CD4-positive, alpha-beta T cell treated with Interleukin-6 for 4 hours (primary cell): ENCODE results near the gene PLAA.
"Not testable (repeated sequence)": the region's sequence is repeated elsewhere in the genome, so short reads cannot be mapped to it uniquely, and the experiment has no call there.

Source experiments
- DNase-seq: peaks from one replicate; pipeline ENCODE4 v3.0.0-alpha.2; 2020; ENCODE audit warnings: mixed read lengths

PLAA gene

DNA sequence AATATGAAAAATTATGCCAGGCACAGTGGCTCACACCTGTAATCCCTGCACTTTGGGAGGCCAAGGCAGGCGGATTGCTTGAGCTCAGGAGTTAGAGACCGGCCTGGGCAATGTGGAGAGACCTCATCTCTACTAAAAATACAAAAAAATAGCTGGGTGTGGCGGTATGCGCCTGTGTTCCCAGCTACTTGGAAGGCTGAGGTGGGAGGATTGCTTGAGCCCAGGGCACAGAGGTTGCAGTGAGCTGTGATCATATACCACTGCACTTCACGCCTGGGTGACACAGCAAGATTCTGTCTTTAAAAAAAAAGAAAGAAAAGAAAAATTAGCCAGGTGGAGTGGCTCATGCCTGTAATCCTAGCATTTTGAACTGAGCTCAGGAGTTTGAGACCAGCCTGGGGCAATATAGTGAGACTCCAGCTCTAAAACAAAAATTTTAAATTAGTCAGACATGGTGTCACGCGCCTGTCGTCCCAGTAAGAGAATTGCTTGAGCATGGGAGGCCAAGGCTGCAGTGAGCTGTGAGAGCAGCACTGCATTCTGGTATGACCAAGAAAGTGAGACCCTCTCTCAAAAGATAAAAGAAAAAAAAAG is 18.0 kb downstream of the PLAA start:
- no peak for DNase-seq

DNA sequence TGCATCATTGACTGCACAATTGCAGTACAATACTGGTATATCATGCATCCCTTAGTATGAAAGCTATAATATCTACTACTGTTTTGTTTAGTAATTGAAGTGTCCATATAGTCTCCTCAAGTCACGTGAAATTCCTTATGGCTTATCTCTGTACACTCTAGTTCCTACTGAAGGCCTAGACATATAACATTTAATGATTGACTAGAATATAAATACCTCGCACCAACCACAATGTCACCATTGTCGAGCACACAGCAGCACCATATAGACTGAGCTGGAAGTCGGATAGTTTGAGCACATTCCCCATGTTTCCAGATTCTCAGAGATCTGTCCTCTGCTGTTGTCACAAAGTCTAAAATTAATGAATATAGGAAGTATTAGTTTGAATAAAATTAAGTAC is 21.4 kb downstream of the PLAA start:
- DNase-seq, result no peak

DNA sequence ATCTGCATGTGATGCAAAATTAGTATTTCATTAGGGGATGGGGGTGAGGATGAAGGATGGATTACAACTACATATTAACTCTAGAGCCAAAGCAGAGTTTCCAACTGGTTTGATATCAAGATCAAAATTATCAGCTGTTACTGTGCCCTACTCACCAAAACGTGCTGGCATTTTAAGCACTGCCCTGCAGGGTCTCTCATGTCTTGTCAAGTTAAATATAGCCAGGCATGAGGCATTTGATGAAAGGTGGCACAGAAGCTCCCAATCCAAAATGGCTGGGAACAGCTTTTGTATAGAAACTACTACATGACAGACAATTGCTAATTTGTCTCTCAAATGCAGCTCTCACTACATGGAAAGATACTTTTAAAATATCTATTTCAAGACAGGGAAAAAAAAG is 27.3 kb downstream of the PLAA start:
- DNase-seq, result no peak

DNA sequence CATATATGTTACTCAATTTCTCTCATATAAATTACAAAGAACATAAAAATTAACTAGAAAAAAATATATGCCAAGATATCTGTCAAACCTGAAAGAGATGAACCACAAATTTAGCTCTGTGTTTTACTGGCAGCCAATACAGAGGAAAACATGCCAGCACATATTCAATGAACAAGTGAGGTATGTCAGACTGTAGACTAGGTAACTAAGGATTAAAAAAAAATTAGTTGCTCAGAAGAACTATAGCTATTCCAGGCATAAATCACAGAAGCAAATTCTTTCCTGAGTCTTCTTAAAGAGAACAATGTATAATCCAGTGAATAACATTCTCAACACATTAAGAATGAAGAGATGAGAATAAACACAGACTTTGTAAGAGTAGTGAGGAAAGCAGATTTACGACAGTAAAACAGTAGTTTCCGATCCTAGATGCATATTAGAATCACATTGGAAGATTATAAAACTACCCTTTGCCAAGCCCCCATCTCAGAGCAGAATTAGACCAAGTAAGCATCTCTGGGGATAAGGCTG is 33.8 kb downstream of the PLAA start:
- no peak for DNase-seq

- no peak for DNase-seq
Measured at GRCh38 chr9:26904671-26905070, 42.4 kb downstream of the PLAA start.

GRCh38 chr9:26904070-26904469 is 43.0 kb downstream of the PLAA start:
- DNase-seq, result no peak

GRCh38 chr9:26893030-26893676 is 53.9 kb downstream of the PLAA start:
- DNase-seq, result no peak

- peak; percentile 93 for DNase-seq
Measured at GRCh38 chr9:26892251-26893029, 54.6 kb downstream of the PLAA start, which contains the start of gene CAAP1. TSS of gene CAAP1 (minus strand) at chr9:26892802. CDS start at chr9:26892715, 87 bp downstream.

DNA sequence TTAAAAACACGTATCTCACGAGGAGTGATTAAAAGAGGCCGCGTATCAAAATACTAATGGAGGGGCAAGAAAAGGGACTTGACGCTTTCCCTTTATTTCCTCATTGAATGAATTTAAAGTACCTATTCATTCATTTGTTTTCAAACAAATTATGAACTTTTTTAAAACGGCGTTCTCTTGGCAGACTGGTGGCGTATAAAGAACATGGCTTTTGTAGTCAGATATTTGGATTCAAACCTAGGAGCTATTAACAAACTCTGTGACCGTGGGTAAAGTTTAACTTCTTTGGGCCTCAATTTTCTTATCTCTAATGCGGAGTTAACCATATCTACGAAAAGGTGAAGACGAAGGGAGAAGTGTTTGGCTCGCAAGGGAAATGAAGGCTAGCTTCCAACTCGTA is 55.3 kb downstream of the PLAA start:
- no peak for DNase-seq

GRCh38 chr9:26888271-26888670 is 58.8 kb downstream of the PLAA start:
- no peak for DNase-seq

DNA sequence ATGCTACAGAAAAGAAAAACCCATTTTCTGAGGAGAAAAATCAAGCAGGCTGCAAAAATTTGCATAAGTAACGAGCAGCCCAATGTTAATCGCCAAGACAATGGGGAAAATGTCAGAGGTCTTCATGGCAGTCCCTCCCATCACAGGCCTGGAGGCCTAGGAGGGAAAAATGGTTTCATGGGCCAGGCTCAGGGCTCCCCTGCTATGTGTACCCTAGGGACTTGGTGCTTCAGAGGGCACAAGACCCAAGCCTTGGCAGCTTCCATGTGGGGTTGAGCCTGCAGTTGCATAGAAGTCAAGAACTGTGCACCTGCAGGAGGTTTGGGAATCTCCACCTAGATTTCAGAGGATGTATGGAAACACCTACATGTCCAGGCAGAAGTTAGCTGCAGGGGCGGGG is 64.9 kb downstream of the PLAA start:
- DNase-seq, result no peak

- DNase-seq, result no peak
Measured at GRCh38 chr9:26880262-26880661, 66.8 kb downstream of the PLAA start.

DNA sequence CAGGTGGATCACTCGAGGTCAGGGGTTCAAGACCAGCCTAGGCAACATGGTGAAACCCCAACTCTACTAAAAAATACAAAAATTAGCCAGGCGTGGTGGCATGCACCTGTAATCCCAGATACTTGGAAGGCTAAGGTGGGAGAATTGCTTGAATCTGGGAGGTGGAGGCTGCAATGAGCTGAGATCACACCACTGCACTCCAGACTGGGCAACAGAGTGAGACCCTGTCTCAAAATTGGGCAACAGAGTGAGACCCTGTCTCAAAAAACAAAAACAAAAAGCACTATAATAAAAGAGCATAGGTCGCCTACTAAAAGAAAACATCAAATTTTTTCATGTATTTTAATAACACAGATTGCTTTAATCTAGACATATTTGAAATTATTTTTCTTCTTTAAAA is 71.9 kb downstream of the PLAA start:
- not testable (repeated sequence) for DNase-seq

GRCh38 chr9:26870292-26870691 is 76.8 kb downstream of the PLAA start:
- DNase-seq, result no peak

DNA sequence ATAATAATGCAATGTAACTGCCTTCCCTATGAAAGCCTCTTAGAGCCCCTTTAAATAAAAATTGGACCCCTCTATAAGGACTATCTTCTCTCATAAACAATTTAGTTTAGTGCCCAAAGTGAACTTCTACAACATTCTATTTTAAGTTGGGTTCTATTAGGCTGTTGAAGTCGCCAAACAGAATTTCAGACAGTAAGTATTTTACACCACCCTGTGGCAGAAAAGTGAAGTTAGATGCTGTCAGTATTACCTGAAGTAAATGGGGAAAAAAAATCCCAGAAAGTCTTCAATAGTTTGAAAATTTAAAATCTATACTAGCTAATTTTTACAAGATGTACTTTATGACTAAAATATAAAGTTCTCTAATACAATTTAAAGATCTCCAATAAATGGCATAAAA is 84.0 kb downstream of the PLAA start:
- DNase-seq, result no peak

- DNase-seq, result no peak
Measured at GRCh38 chr9:26856413-26857032, 90.5 kb downstream of the PLAA start.
